HG03097 (cell line): ENCODE results near the gene KSR1.
"Not testable (repeated sequence)": the region's sequence is repeated elsewhere in the genome, so short reads cannot be mapped to it uniquely, and the experiment has no call there.

Experiments used
- ATAC-seq: cut with Tn5 transposase; IDR thresholded peaks from one replicate; pipeline ENCODE4 v1.9.1; 2021; ENCODE audit not compliant: unreplicated experiment, low FRiP score

KSR1 gene

GRCh38 chr17:27451906-27452305, 4.3 kb upstream of the KSR1 start:
- ATAC-seq, result no peak

GRCh38 chr17:27452828-27453227, 3.4 kb upstream of the KSR1 start:
- no peak for ATAC-seq

GRCh38 chr17:27453471-27453870, 2.8 kb upstream of the KSR1 start:
- no peak for ATAC-seq

GRCh38 chr17:27454089-27454488, 2.2 kb upstream of the KSR1 start:
- ATAC-seq, result no peak

- no peak for ATAC-seq
Measured at GRCh38 chr17:27455236-27455913, 873 bp upstream of the KSR1 start.

GRCh38 chr17:27456681-27457359, 572 bp downstream of the KSR1 start:
- ATAC-seq, result no peak

- ATAC-seq, result no peak
Measured at GRCh38 chr17:27457360-27457715, 1.1 kb downstream of the KSR1 start.

- ATAC-seq, result no peak
Measured at GRCh38 chr17:27457731-27458523, 1.7 kb downstream of the KSR1 start.

- ATAC-seq, result no peak
Measured at GRCh38 chr17:27458524-27458908, 2.3 kb downstream of the KSR1 start.

- no peak for ATAC-seq
Measured at GRCh38 chr17:27459433-27459832, 3.2 kb downstream of the KSR1 start.

GRCh38 chr17:27460196-27460725, 4.0 kb downstream of the KSR1 start:
- no peak for ATAC-seq

GRCh38 chr17:27461192-27461859, 5.1 kb downstream of the KSR1 start:
- ATAC-seq, result no peak

GRCh38 chr17:27462149-27462548, 5.9 kb downstream of the KSR1 start:
- ATAC-seq, result no peak

GRCh38 chr17:27462714-27463113, 6.5 kb downstream of the KSR1 start:
- no peak for ATAC-seq

GRCh38 chr17:27463235-27463677, 7.0 kb downstream of the KSR1 start:
- ATAC-seq, result no peak

- not testable (repeated sequence) for ATAC-seq
Measured at GRCh38 chr17:27464019-27464418, 7.8 kb downstream of the KSR1 start.

- no peak for ATAC-seq
Measured at GRCh38 chr17:27464431-27464830, 8.2 kb downstream of the KSR1 start.

GRCh38 chr17:27465875-27466274, 9.6 kb downstream of the KSR1 start:
- ATAC-seq, result not testable (repeated sequence)

GRCh38 chr17:27466376-27466742, 10.1 kb downstream of the KSR1 start:
- peak; percentile 6 for ATAC-seq

GRCh38 chr17:27466743-27467375, 10.6 kb downstream of the KSR1 start:
- ATAC-seq, result peak; percentile 55
